ENCODE results near the gene FBXL22.

FBXL22 gene, protein sequence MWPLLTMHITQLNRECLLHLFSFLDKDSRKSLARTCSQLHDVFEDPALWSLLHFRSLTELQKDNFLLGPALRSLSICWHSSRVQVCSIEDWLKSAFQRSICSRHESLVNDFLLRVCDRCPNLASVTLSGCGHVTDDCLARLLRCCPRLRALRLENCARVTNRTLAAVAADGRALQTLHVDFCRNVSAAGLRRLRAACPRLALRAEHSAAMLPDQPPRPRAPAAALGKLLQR

GRCh38 chr15:63597038-63597790 lies at the start of gene FBXL22:
TSS of gene FBXL22 (plus strand) at chr15:63597387. CDS start at chr15:63597393, 6 bp downstream.
- Histone ChIP-seq H3K9me3 (ENCODE audit: control insufficient read depth, insufficient read depth, low read length) (no peaks in the 10 kb centered on the region), H3K27me3 (ENCODE audit: control insufficient read depth, low read length) (no peaks in the 10 kb centered on the region), H3K4me3 (ENCODE audit: low read length) (no peak within 1 kb of the TSS), H3K9me2 (replicated peaks; ENCODE audit: control insufficient read depth, low read length) (no peaks in the 10 kb centered on the region), H3K36me3 (ENCODE audit: control insufficient read depth, low read length) (peaks cover 23% of the 10 kb centered on the region), H3K27ac (ENCODE audit: low read depth, low read length) (no peak within 1 kb of the TSS), H3K4me2 (ENCODE audit: low read length) (no peak within 1 kb of the TSS), H4K20me1 (ENCODE audit: control insufficient read depth, insufficient read depth, low read depth, low read length) (no peaks in the 10 kb centered on the region), H3K79me2 (ENCODE audit: control insufficient read depth, low read length) (peaks cover 6% of the 10 kb centered on the region), H3K4me1 (ENCODE audit: control insufficient read depth, low read length) (peaks cover 56% of the 10 kb centered on the region), H3F3A (ENCODE audit: control insufficient read depth, insufficient read depth) (peaks cover 14% of the 10 kb centered on the region)
- TF ChIP-seq, protein P1, sequence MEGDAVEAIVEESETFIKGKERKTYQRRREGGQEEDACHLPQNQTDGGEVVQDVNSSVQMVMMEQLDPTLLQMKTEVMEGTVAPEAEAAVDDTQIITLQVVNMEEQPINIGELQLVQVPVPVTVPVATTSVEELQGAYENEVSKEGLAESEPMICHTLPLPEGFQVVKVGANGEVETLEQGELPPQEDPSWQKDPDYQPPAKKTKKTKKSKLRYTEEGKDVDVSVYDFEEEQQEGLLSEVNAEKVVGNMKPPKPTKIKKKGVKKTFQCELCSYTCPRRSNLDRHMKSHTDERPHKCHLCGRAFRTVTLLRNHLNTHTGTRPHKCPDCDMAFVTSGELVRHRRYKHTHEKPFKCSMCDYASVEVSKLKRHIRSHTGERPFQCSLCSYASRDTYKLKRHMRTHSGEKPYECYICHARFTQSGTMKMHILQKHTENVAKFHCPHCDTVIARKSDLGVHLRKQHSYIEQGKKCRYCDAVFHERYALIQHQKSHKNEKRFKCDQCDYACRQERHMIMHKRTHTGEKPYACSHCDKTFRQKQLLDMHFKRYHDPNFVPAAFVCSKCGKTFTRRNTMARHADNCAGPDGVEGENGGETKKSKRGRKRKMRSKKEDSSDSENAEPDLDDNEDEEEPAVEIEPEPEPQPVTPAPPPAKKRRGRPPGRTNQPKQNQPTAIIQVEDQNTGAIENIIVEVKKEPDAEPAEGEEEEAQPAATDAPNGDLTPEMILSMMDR (IDR thresholded peaks at IDR 0.05; ENCODE audit: low read depth, low read length, poor library complexity, severe bottlenecking) = no peak
- TF ChIP-seq EZH2phosphoT487 (IDR thresholded peaks at IDR 0.05; ENCODE audit: borderline replicate concordance, low read length) = no peak

DNA sequence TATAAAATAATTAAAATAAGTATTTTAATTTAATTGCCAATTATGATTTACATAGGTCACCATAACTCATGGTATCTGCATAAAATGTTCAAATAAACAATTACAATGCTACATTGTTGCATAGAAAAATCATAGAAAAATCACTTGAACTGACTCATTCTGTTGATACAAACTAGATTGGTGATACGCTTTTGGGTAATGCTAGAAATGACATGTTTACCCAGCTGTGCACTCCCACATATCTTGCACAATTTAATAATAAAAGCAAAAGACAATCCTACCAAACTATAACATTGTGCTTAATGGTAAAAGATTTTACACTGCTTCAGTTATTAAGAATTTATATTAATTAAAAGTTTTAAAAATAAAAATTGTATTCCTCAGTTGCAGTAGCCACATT lies 45.8 kb upstream of the FBXL22 start:
- H3K36me3 ChIP-seq (ENCODE audit: control insufficient read depth, low read length) = peaks cover 24% of the 10 kb centered on the region
- H3K9me2 ChIP-seq (replicated peaks; ENCODE audit: control insufficient read depth, low read length) = no peaks in the 10 kb centered on the region
- no peak overlapping the region for H3K27ac ChIP-seq (ENCODE audit: low read depth, low read length)
- H3K4me1 ChIP-seq (ENCODE audit: control insufficient read depth, low read length) = peaks cover 9% of the 10 kb centered on the region
- H3K79me2 ChIP-seq (ENCODE audit: control insufficient read depth, low read length) = 0 out of 2 replicates have a peak, but pooled peaks cover 3% of the 10 kb centered on the region
- no peaks in the 10 kb centered on the region for H3K9me3 ChIP-seq (ENCODE audit: control insufficient read depth, insufficient read depth, low read length)
- no peaks in the 10 kb centered on the region for H3K27me3 ChIP-seq (ENCODE audit: control insufficient read depth, low read length)
- H4K20me1 ChIP-seq (ENCODE audit: control insufficient read depth, insufficient read depth, low read depth, low read length) = no peaks in the 10 kb centered on the region
- TF ChIP-seq, protein P1 (IDR thresholded peaks at IDR 0.05; ENCODE audit: low read depth, low read length, poor library complexity, severe bottlenecking) = no peak
- TF ChIP-seq EZH2phosphoT487 (IDR thresholded peaks at IDR 0.05; ENCODE audit: borderline replicate concordance, low read length) = no peak
- H3K4me3 ChIP-seq (ENCODE audit: low read length) = no peak overlapping the region
- 0 out of 2 replicates have a peak, but pooled peaks cover 2% of the 10 kb centered on the region for H3F3A ChIP-seq (ENCODE audit: control insufficient read depth, insufficient read depth)
- H3K4me2 ChIP-seq (ENCODE audit: low read length) = no peak overlapping the region

GRCh38 chr15:63553388-63553791 lies 43.8 kb upstream of the FBXL22 start:
- Histone ChIP-seq H3K4me2 (ENCODE audit: low read length) (no peak overlapping the region), H3F3A (ENCODE audit: control insufficient read depth, insufficient read depth) (0 out of 2 replicates have a peak, but pooled peaks cover 2% of the 10 kb centered on the region), H3K9me3 (ENCODE audit: control insufficient read depth, insufficient read depth, low read length) (no peaks in the 10 kb centered on the region), H3K79me2 (ENCODE audit: control insufficient read depth, low read length) (0 out of 2 replicates have a peak, but pooled peaks cover 3% of the 10 kb centered on the region), H3K4me3 (ENCODE audit: low read length) (no peak overlapping the region), H3K27me3 (ENCODE audit: control insufficient read depth, low read length) (no peaks in the 10 kb centered on the region), H3K27ac (ENCODE audit: low read depth, low read length) (no peak overlapping the region), H4K20me1 (ENCODE audit: control insufficient read depth, insufficient read depth, low read depth, low read length) (no peaks in the 10 kb centered on the region), H3K9me2 (replicated peaks; ENCODE audit: control insufficient read depth, low read length) (no peaks in the 10 kb centered on the region), H3K4me1 (ENCODE audit: control insufficient read depth, low read length) (no peaks in the 10 kb centered on the region), H3K36me3 (ENCODE audit: control insufficient read depth, low read length) (peaks cover 35% of the 10 kb centered on the region)
- no peak for TF ChIP-seq EZH2phosphoT487 (IDR thresholded peaks at IDR 0.05; ENCODE audit: borderline replicate concordance, low read length)
- TF ChIP-seq, protein P1 (IDR thresholded peaks at IDR 0.05; ENCODE audit: low read depth, low read length, poor library complexity, severe bottlenecking) = no peak

Data from DOHH2 (cell line).